ENCODE results near the gene RBFOX2. TPM values are rescaled to one million over a fixed set of nuclear protein-coding genes. Genes with fewer than 3 reads are reported as not detected.
"Not testable (repeated sequence)": the region's sequence is repeated elsewhere in the genome, so short reads cannot be mapped to it uniquely, and the experiment has no call there.

Gene RBFOX2
- total RNA-seq, 4 donors from 2014 or later = 103 to 139 (median 108) TPM

- peak overlapping the region; percentile 83 to 87 (median 85) for H3K27ac ChIP-seq
- peak overlapping the region in 1 of 3 donors; percentile 63 for H3K4me3 ChIP-seq (replicated peaks in 1 of 3)
- peak; percentile 14 to 32 for DNase-seq
- H3K4me1 ChIP-seq = peaks cover 31 to 33% of the 10 kb centered on the region in 2 donors
- no peaks in the 10 kb centered on the region for H3K27me3 ChIP-seq
- TF ChIP-seq POLR2A (IDR thresholded peaks at IDR 0.05) = peak in 1 of 2 donors; percentile 45
- TF ChIP-seq CTCF (IDR thresholded peaks at IDR 0.05) = no peak
- intact Hi-C loops (cut with DNase I) = no loop called here
- no peaks in the 10 kb centered on the region for H3K9me3 ChIP-seq
- H3K36me3 ChIP-seq = no peaks in the 10 kb centered on the region
Observed at GRCh38 chr22:36026741-36027140, 1.9 kb downstream of the RBFOX2 start.

- Histone ChIP-seq H3K27me3 (no peaks in the 10 kb centered on the region), H3K9me3 (no peaks in the 10 kb centered on the region), H3K36me3 (no peaks in the 10 kb centered on the region), H3K4me3 (replicated peaks in 1 of 3) (no peak overlapping the region), H3K4me1 (peaks cover 37 to 43% of the 10 kb centered on the region in 2 donors), H3K27ac (peak overlapping the region; percentile 35 to 60 (median 56))
- DNase-seq = no peak
- no peak for TF ChIP-seq POLR2A (IDR thresholded peaks at IDR 0.05)
- TF ChIP-seq CTCF (IDR thresholded peaks at IDR 0.05) = no peak
- intact Hi-C loops (cut with DNase I) = no loop called here
Observed at GRCh38 chr22:36022697-36023096, 5.9 kb downstream of the RBFOX2 start.

- DNase-seq = no peak
- intact Hi-C loops (cut with DNase I) = no loop called here
- no peak for TF ChIP-seq POLR2A (IDR thresholded peaks at IDR 0.05)
- no peaks in the 10 kb centered on the region for H3K9me3 ChIP-seq
- H3K4me3 ChIP-seq (replicated peaks in 1 of 3) = no peak overlapping the region
- WGBS, 2 donors = 28 to 49% methylated on average over 1 of the region's 1 CpG
- H3K27ac ChIP-seq = peak overlapping the region; percentile 35 to 60 (median 56)
- H3K27me3 ChIP-seq = no peaks in the 10 kb centered on the region
- H3K36me3 ChIP-seq = no peaks in the 10 kb centered on the region
- peaks cover 41 to 46% of the 10 kb centered on the region in 2 donors for H3K4me1 ChIP-seq
Observed at GRCh38 chr22:36022162-36022561, 6.5 kb downstream of the RBFOX2 start.

GRCh38 chr22:36021606-36022153, 6.9 kb downstream of the RBFOX2 start:
- 71 to 73% methylated on average over 2 of the region's 2 CpGs for WGBS, 2 donors
- Histone ChIP-seq H3K36me3 (no peaks in the 10 kb centered on the region), H3K4me3 (replicated peaks in 1 of 3) (no peak overlapping the region), H3K4me1 (peaks cover 40 to 46% of the 10 kb centered on the region in 2 donors), H3K27ac (peak overlapping the region; percentile 9 to 60 (median 56)), H3K9me3 (no peaks in the 10 kb centered on the region), H3K27me3 (no peaks in the 10 kb centered on the region)
- DNase-seq = no peak
- intact Hi-C loops (cut with DNase I) = no loop called here
- no peak for TF ChIP-seq CTCF (IDR thresholded peaks at IDR 0.05)
- no peak for TF ChIP-seq POLR2A (IDR thresholded peaks at IDR 0.05)

- H3K27ac ChIP-seq; DNase-seq; intact Hi-C loops (cut with DNase I); H3K36me3 ChIP-seq; H3K4me3 ChIP-seq (replicated peaks in 1 of 3); H3K9me3 ChIP-seq; H3K27me3 ChIP-seq: not testable (repeated sequence)
- 95 to 99% methylated on average over 3 of the region's 3 CpGs for WGBS, 2 donors
- peaks cover 41 to 46% of the 10 kb centered on the region in 2 donors for H3K4me1 ChIP-seq
Observed at GRCh38 chr22:36020865-36021264, 7.8 kb downstream of the RBFOX2 start.

GRCh38 chr22:36017651-36018091, 11.0 kb downstream of the RBFOX2 start:
- intact Hi-C loops (cut with DNase I) = no loop called here
- no peak overlapping the region for H3K4me3 ChIP-seq (replicated peaks in 1 of 3)
- 18 to 29% methylated on average over 3 of the region's 3 CpGs for WGBS, 2 donors
- DNase-seq = peak; percentile 36 to 44
- no peaks in the 10 kb centered on the region for H3K36me3 ChIP-seq
- peak overlapping the region in 1 of 3 donors; percentile 2 for H3K27ac ChIP-seq
- H3K4me1 ChIP-seq = peaks cover 48 to 54% of the 10 kb centered on the region in 2 donors
- H3K27me3 ChIP-seq = no peaks in the 10 kb centered on the region
- TF ChIP-seq CTCF (IDR thresholded peaks at IDR 0.05) (no peak), POLR2A (IDR thresholded peaks at IDR 0.05) (no peak)
- H3K9me3 ChIP-seq = no peaks in the 10 kb centered on the region
